PC-3 (cell line): ENCODE measurements around the gene MUTYH.
A peak's percentile ranks its signal among the peaks of the same experiment; 100 is the strongest.

ENCODE experiments used
- EZH2 ChIP-seq: fragments of 300-600 bp; sonication (generic); IDR thresholded peaks from one replicate; pipeline ENCODE4 v1.6.1; 2017; ENCODE audit warnings: antibody characterized with exemption, mild to moderate bottlenecking, low read length; ENCODE audit not compliant: unreplicated experiment
- EZH2phosphoT487 ChIP-seq: fragments of 300-600 bp; sonication (generic); IDR thresholded peaks from 2 replicates; pipeline ENCODE4 v1.6.1; 2018; ENCODE audit warnings: mild to moderate bottlenecking, antibody characterized with exemption, low read length, borderline replicate concordance
- TF ChIP-seq, protein P1 (sequence below): fragments of 300-600 bp; sonication (generic); conservative IDR thresholded peaks from 2 replicates; pipeline ENCODE4 v1.5.1; 2017; ENCODE audit warnings: antibody characterized with exemption, low read depth, mild to moderate bottlenecking, low read length

- TF ChIP-seq, protein P1, sequence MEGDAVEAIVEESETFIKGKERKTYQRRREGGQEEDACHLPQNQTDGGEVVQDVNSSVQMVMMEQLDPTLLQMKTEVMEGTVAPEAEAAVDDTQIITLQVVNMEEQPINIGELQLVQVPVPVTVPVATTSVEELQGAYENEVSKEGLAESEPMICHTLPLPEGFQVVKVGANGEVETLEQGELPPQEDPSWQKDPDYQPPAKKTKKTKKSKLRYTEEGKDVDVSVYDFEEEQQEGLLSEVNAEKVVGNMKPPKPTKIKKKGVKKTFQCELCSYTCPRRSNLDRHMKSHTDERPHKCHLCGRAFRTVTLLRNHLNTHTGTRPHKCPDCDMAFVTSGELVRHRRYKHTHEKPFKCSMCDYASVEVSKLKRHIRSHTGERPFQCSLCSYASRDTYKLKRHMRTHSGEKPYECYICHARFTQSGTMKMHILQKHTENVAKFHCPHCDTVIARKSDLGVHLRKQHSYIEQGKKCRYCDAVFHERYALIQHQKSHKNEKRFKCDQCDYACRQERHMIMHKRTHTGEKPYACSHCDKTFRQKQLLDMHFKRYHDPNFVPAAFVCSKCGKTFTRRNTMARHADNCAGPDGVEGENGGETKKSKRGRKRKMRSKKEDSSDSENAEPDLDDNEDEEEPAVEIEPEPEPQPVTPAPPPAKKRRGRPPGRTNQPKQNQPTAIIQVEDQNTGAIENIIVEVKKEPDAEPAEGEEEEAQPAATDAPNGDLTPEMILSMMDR = peak; percentile 78
- TF ChIP-seq EZH2 (no peak), EZH2phosphoT487 (no peak)
Measured at GRCh38 chr1:45303520-45304310, 36.5 kb downstream of the MUTYH start.
